ENCODE results near the gene GRIN2A.

Gene GRIN2A

DNA sequence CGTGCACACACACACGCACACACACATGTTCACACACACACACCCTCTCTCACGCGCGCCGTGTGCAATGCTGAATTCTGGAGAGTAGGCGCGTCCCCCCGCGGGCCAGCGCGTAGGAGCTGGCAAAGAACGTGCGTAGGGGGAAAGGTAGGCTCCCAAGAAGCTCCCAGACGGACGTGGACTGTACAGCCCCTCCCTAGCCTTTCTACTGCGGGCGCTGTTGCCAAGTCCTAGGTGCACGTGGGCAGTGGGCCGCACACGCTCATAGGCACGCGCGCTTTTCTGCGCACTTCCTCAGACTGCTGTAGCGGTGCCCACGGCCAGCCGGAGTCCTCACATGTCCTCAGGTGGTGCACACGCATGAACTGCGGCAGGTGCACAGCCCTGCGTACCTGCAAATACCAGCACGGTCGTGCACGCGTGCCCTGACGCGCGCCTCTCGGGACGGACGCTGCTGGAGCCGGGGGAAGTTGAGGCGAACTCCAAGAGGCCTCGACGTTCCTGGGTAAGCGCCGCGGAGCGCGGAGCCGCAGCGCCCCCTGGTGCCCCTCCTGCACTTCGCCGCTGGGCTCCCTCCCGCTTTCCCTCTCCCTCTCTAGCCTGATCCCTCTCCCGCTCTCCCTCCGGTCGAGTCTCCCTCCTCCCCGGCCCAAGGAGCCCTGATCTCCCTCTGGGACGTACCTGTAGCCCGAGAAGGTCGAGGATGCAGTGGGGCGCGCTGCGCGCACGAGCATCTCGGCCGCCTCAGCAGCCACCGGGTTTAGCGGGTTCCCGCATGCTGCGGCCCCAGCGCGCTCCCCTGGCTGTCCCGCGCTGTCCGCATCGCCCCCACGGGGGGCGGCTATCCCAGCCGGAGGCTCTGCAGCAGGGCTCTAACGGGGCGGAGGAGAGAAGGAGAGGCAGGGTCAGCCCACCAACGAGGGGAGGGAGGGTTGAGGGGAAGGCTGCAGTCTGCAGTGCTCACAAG lies 749 bp downstream of the GRIN2A start:
- DNase-seq = no peak

GRCh38 chr16:10180771-10181163 lies 1.5 kb downstream of the GRIN2A start:
- DNase-seq = no peak

- no peak for DNase-seq
Measured at GRCh38 chr16:10180042-10180770, 2.0 kb downstream of the GRIN2A start.

GRCh38 chr16:10178526-10178925 lies 3.7 kb downstream of the GRIN2A start:
- no peak for DNase-seq

GRCh38 chr16:10178080-10178479 lies 4.1 kb downstream of the GRIN2A start:
- no peak for DNase-seq

DNA sequence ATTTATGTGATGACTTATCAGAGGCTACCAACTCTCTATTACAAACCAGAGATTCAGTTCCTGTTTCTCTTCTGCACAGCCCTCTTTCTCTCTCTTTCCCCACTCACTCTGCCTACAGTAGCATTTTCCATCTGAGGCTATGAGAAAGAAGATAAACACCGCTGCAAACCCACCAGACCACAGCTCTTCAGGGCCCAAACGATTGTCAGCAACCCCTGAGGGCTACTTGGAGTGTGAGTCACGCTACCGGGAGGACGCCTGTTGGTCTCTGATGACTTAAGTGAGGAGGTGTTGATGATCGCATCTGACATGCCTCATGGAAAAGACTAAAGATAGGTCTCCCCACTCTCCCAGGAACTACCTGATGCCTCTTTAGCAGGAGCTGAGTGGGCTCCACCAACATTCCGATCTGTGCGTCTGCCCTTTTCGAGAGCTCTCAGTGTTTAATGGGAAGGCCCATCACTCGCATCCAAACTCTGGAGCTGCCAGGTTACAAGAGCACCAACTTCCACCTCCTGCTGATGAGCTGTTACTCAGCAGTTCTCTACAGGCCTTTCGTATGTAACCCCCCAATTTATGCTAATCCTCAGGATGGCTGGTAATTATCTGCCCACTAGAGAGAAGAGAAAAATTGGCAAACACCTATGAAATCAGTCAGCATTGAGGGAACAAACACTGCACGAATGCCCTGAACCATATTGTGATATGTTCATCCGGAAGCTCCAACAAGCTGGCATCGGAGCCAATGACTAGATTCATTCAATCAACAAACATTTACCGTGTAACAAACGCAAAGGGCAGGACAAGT lies 9.2 kb downstream of the GRIN2A start:
- DNase-seq = no peak

GRCh38 chr16:10171221-10171620 lies 11.0 kb downstream of the GRIN2A start:
- DNase-seq = no peak

DNA sequence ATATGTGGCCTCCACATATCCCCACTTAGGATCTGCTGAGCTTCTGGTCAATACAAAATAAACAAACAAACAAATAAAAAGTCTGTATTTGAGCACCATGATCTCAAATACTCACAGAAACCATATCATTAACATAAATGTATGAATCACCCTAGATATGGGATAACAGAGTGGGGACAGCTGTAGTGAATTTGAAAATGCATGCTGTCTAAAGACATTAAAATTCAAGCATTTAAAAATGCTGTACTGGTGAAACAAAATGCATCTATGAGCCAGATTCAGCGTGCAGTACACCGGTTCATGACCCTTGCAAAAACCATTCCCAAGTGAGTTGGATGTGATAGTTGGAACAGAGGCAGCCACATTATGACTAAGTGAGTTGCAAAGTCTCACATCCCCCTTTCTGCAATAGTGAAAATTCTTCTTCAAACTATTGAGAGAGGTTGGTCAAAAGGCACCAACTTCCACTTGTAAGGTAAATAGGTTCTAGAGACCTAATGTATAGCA lies 12.3 kb downstream of the GRIN2A start:
- DNase-seq = no peak

DNA sequence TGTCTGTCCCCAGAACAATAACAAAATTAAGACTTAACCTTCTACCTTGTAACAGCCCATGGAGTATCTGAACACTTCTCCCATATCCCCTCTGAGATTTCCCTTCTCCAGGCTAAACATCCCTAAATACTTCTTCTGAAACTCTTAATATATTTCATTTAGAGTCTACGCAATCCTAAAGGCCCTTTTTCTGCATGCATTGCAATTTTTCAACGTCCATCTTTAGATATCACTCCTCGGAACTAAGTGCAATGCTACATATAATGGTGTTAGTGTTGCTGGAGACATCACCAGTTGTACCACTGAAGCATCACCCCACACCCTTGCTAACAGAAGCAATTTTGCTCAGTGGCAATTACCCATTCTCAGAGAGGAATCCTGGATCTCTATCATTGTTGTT lies 13.2 kb downstream of the GRIN2A start:
- no peak for DNase-seq

DNA sequence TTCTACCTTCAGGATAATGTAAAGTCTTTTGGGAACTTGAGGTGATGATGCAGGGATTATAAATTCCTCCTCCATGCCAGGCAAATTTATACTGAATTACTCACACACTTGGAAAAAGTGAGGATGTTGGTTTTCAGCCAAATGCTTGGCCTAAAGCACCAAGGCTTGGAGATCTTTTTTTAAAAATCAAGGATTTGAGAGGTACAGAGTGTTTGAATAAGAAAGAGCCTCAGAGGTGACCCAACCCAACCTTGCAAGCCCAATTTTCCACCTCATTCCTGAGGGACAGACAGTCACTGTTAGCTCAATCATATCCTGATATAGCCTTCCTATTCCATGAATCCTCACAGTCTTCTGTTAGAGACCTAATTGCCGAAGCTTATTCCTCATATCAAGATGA lies 14.0 kb downstream of the GRIN2A start:
- no peak for DNase-seq

DNA sequence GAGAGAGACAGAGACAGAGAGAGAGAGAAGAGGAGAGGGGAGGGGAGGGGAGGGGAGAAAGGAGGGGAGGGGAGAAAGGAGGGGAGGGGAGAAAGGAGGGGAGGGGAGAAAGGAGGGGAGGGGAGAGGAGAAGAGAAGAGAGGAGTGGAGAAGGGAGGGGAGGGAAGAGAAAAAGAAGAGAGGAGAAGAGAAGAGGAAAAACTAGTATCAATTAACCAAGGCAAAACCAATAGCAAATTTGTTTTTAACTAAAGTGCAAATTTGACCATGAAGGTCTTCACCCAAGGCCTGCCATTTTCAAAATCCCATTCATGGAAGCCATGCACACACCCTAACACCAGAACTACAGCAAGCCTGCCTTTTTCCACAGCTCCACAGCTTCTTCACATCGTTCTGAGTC lies 16.6 kb downstream of the GRIN2A start:
- no peak for DNase-seq

DNA sequence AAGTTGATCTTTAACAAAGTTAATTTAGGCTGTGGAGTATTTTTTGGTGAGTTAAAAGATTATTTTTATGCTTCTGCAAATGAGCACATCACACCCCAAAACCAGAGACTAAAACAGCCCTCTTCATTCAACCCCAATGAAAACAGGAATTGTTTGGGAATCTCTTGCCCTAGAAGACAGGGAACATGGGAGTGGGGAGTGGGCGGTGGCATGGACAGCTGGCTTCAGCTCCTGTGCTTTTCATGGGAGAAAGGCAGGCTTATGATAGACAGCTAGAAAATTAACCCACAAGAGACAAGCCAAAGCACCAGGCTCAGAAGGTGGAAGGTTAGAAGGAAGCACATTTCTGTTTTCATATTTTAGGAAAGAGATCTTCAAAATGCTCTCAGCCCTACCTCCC lies 19.2 kb downstream of the GRIN2A start:
- DNase-seq = no peak

DNA sequence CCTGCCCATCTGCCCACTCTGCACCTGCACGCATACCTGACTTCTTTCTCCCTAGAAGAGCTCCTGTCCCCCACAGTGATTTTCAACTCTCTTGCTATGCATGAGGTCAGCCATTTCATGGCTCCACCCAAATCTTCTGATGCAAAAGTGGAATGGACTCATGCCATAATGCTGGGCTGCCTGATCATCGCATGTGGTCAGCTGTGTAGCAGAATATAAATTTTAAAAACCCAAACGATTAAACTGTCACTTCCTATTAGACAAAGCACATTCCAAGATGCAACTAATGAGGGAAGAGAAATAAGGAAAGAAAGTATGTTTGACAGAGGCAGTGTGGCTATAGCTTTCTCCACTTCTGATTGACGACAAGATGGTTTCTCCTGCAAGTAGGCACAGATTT lies 26.1 kb downstream of the GRIN2A start:
- no peak for DNase-seq

DNA sequence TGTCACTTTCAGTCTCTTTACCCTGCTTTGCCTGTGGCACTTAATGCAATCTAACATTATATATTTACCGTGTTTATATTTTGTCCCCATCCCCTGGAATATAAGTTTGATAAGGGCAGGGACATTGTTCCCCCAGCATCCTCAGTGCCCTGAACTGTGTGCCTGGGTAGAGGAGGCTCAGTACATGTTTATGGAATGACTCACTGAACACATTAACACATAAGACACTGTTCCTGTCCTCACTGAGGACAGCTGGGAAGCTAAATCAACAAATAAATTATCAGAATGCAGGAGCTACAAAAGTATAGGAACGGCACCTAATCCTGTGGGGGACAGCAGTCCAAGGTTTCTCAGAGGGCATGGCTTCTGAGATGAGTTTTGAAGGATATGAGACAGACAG lies 27.8 kb downstream of the GRIN2A start:
- no peak for DNase-seq

DNA sequence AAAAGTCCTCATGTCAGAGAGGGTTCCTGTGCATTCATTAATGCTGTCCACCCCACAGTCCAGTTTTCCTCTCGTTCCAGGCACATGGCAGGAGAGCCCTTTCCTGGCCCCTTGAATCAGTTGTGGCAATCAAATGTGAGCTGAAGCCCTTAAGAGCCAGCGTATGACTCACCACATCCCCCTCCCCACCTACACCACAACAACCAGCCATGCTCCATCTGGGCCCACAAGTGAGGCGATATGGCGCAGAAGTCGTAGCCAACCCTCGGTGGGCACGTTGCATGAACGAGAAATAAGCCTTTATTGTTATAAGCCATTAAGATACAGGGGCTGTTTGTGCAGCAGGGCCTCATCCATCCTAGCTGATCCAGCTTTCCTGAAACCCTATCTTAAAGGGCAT lies 28.2 kb downstream of the GRIN2A start:
- no peak for DNase-seq

DNA sequence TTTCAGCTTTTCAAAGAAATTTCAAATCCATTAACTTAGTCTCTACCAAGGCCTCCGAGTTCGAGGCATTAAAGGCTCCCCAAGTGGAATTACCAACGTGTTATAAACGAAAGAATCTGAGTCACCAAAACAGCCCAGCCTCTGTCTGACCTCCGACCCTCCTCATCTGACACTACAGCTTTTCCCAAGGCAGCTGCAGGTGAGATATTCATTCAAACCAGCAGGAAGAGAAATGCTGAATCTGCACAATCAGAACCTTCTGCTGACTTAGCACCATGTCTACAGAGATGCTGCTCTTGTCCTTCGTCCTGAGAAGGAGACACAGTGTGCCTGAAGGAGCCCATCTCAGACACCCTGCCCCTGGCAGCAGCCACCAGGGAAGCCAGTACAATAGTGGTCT lies 30.5 kb downstream of the GRIN2A start:
- DNase-seq = no peak

DNA sequence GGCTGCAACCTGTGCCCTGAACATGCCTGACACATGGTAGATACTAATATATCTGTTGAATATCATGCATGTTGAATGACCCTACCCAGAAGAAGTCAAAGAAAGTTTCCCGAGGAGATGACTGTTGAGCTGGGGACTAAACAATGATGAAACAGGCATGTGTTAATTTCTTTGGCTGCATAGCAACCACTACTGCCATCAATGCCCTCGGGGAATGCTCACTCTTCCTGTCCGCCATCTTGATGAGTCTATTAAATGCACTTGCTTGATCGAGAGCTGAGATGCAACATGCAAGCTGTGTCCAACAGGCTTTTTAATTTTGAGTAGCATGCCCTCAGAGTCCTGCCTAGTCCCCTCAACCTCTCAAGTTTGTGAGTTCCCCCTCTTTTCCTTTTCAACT lies 31.3 kb downstream of the GRIN2A start:
- DNase-seq = no peak

- DNase-seq = no peak
Measured at GRCh38 chr16:10145542-10146035, 36.6 kb downstream of the GRIN2A start.

- no peak for DNase-seq
Measured at GRCh38 chr16:10141671-10142070, 40.6 kb downstream of the GRIN2A start.

- DNase-seq = no peak
Measured at GRCh38 chr16:10138881-10139280, 43.3 kb downstream of the GRIN2A start.

DNA sequence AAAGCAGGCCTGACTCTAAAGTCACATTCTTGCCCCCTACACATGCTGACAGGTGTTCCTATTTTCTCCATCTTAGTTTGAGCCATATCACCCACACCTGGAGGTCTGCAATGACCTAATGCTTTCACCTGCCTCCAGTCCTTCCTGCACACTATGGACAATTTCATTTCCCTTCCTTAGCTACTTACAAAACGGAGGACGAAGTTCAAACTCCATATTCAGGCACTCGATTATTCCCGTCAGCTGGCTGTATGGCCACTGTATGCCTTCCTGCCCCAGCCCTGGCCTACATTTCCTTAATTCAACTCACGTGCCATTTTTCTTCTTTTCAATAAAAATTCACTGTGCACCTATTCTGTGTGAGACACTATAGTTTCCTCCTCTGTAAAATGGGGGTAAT lies 44.9 kb downstream of the GRIN2A start:
- no peak for DNase-seq

GRCh38 chr16:10136916-10137315 lies 45.3 kb downstream of the GRIN2A start:
- no peak for DNase-seq

DNA sequence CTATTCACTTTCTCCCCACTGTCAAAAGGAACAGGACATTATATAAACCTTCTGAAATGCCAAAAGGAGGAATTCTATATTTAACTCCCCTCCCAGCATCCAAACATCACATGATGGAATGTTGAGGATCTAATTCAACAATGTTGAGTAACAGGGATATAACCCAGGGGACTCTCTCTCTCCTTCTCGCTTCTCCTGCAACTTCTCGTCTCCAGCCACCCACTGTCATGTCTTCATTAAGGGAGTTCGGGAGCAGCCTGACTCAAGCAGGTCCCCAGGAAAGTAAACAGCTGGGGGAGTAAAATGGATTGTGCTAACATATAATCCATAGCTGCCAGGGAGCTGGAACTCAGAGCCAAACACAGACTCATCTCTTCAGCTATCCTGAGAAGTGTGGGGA lies 51.7 kb downstream of the GRIN2A start:
- DNase-seq = no peak
